B cell (primary cell): ENCODE measurements around the gene DENND1A. TPM values are rescaled to one million over a fixed set of nuclear protein-coding genes. Genes with fewer than 3 reads are reported as not detected.

Experiments
- ATAC-seq: fragments of 200-7000 bp; cut with Tn5 transposase; one replicate; pipeline ENCODE4 v1.10.0; 2021; ENCODE audit warnings: low read depth, mild to moderate bottlenecking, moderate number of reproducible peaks, moderate library complexity
- CTCF ChIA-PET: fragments of 350-600 bp; sonication (Branson Sonifier 250); formaldehyde crosslinking; loops from one replicate; lab custom pipeline; 2021; ENCODE audit warnings: antibody characterized with exemption, inconsistent platforms; lab: Charles Lee
- POLR2A ChIA-PET: fragments of 350-600 bp; sonication (Branson Sonifier 250); formaldehyde crosslinking; loops from one replicate; lab custom pipeline; 2021; ENCODE audit warnings: antibody characterized with exemption; lab: Charles Lee
- DNase-seq: peaks from one replicate; pipeline ENCODE4 v3.0.0; 2013
- H2AFZ ChIP-seq: 2 replicates; pipeline ENCODE4 v1.6.1; 2012; ENCODE audit warnings: mild to moderate bottlenecking, low read depth, low read length; ENCODE audit not compliant: insufficient read depth, poor library complexity, severe bottlenecking
- H3K27ac ChIP-seq, 2 donors: 1 replicate in 1 of 2; 2 replicates in 1 of 2; pipeline ENCODE4 v1.5.1; 2012 to 2013; ENCODE audit warnings: low read length in 2 of 2, mild to moderate bottlenecking in 2 of 2, moderate library complexity in 1 of 2
- H3K27me3 ChIP-seq, 4 experiments: fragments of 200-600 bp in 1 of 4; sonication (generic) in 1 of 4; replicated peaks in 1 of 4; 1 replicate in 2 of 4; 2 replicates in 2 of 4; pipeline versions ENCODE4 v1.6.1 to v1.7.0; 2013 to 2016; ENCODE audit warnings: low read length in 3 of 4, mild to moderate bottlenecking in 2 of 4, mixed read lengths in 1 of 4, moderate library complexity in 1 of 4; ENCODE audit not compliant: insufficient read depth in 4 of 4, control insufficient read depth in 3 of 4; ENCODE audit errors: control extremely low read depth in 1 of 4
- H3K36me3 ChIP-seq, 2 experiments: replicated peaks in 1 of 2; 1 replicate in 1 of 2; 2 replicates in 1 of 2; pipeline versions ENCODE4 v1.6.1 to v1.7.1; 2013; ENCODE audit warnings: low read length in 1 of 2; ENCODE audit not compliant: insufficient read depth in 2 of 2, control insufficient read depth in 1 of 2; ENCODE audit errors: control extremely low read depth in 1 of 2, extremely low read depth in 1 of 2
- H3K4me1 ChIP-seq, 2 donors: fragments of 200-600 bp in 1 of 2; sonication (generic) in 1 of 2; 1 replicate in 1 of 2; 2 replicates in 1 of 2; pipeline versions ENCODE4 v1.5.1 to v1.6.1; 2013 to 2017; ENCODE audit warnings: low read length in 2 of 2; ENCODE audit not compliant: control insufficient read depth in 2 of 2, insufficient read depth in 2 of 2
- H3K4me2 ChIP-seq: replicated peaks from 2 replicates; pipeline ENCODE3; 2012; ENCODE audit warnings: mild to moderate bottlenecking, low read depth, low read length; ENCODE audit not compliant: poor library complexity, severe bottlenecking
- H3K4me3 ChIP-seq, 5 experiments: fragments of 200-600 bp in 1 of 5; sonication (generic) in 1 of 5; 1 replicate in 3 of 5; 2 replicates in 2 of 5; pipeline versions ENCODE4 v1.5.1 to v1.7.0; 2011 to 2016; ENCODE audit warnings: low read length in 4 of 5, mild to moderate bottlenecking in 4 of 5, low read depth in 2 of 5, control low read depth in 1 of 5, moderate library complexity in 1 of 5; ENCODE audit not compliant: insufficient read depth in 1 of 5; ENCODE audit errors: control extremely low read depth in 1 of 5, extremely low read depth in 1 of 5
- H3K79me2 ChIP-seq: fragments of 200-600 bp; sonication (generic); one replicate; pipeline ENCODE4 v1.6.0; 2016; ENCODE audit warnings: low read length; ENCODE audit not compliant: control insufficient read depth, insufficient read depth
- H3K9ac ChIP-seq: fragments of 200-600 bp; sonication (generic); 2 replicates; pipeline ENCODE4 v1.6.1; 2017; ENCODE audit warnings: mild to moderate bottlenecking, low read length, moderate library complexity
- H3K9me3 ChIP-seq, 3 donors: one replicate each; pipeline versions ENCODE4 v1.6.1 to v1.7.1; 2013; ENCODE audit warnings: low read length in 2 of 3; ENCODE audit not compliant: control insufficient read depth in 2 of 3, insufficient read depth in 1 of 3; ENCODE audit errors: control extremely low read depth in 1 of 3
- H4K20me1 ChIP-seq: 2 replicates; pipeline ENCODE4 v1.6.0; 2012; ENCODE audit warnings: mild to moderate bottlenecking, low read length; ENCODE audit not compliant: insufficient read depth, control insufficient read depth, poor library complexity, severe bottlenecking
- H3K27ac Mint-ChIP-seq: one replicate; pipeline ENCODE4 v1.8.0; 2021; ENCODE audit warnings: mixed read lengths
- H3K27me3 Mint-ChIP-seq: one replicate; pipeline ENCODE4 v1.8.0; 2021; ENCODE audit warnings: mixed read lengths
- H3K4me1 Mint-ChIP-seq: one replicate; pipeline ENCODE4 v1.8.0; 2021; ENCODE audit warnings: mixed read lengths
- H3K4me3 Mint-ChIP-seq: one replicate; pipeline ENCODE4 v1.8.0; 2021; ENCODE audit warnings: mixed read lengths
- H3K9me3 Mint-ChIP-seq: one replicate; pipeline ENCODE4 v1.8.0; 2022; ENCODE audit warnings: mixed read lengths; ENCODE audit not compliant: insufficient read depth
- CTCF ChIP-seq: fragments of 200-600 bp; IDR thresholded peaks from one replicate; pipeline ENCODE4 v1.8.0; 2022; ENCODE audit warnings: antibody characterized with exemption, mild to moderate bottlenecking
- EZH2 ChIP-seq: IDR thresholded peaks from 2 replicates; pipeline ENCODE4 v1.6.1; 2012; ENCODE audit warnings: borderline replicate concordance, low read depth, mild to moderate bottlenecking, moderate library complexity, low read length; ENCODE audit not compliant: insufficient read depth, poor library complexity, severe bottlenecking
- WGBS: methylation state at CpG from one replicate; pipeline ENCODE4 v1.1.5; 2013; ENCODE audit warnings: missing lambda C conversion rate; ENCODE audit not compliant: insufficient coverage; 5-methylcytosine and 5-hydroxymethylcytosine counted together
- intact Hi-C: fragments of 100-400 bp; cut with micrococcal nuclease; formaldehyde crosslinking; loops from one replicate; pipeline ENCODE4 v1.10.0; 2022
- polyA plus RNA-seq: library from polyadenylated mRNA; depleted of rRNA; stranded (reverse); fragments of >200 nt; gene quantifications from 2 replicates; pipeline ENCODE4 v1.2.3, GENCODE V29; 2012
- total RNA-seq, 2 donors: library from RNA; stranded (reverse); fragments of 120-200 nt in 1 of 2; gene quantifications; 1 replicate in 1 of 2; 2 replicates in 1 of 2; pipeline versions ENCODE4 v1.2.3 to v1.2.4, GENCODE V29; 2013 to 2022

DENND1A gene
- total and polyA plus RNA-seq, 2 donors (not counting 1 experiment from before 2014, with no cell fraction given), result 10.8 to 26.0 TPM

- Histone ChIP-seq H3K79me2 (no peaks in the 10 kb centered on the region), H3K4me1 (peaks cover 4 to 8% of the 10 kb centered on the region in 2 donors), H3K9ac (no peak overlapping the region), H2AFZ (no peak overlapping the region), H3K27me3 (no peaks in the 10 kb centered on the region), H4K20me1 (no peaks in the 10 kb centered on the region), H3K4me2 (no peak overlapping the region), H3K9me3 (no peaks in the 10 kb centered on the region), H3K4me3 (no peak overlapping the region), H3K36me3 (no peaks in the 10 kb centered on the region), H3K27ac (no peak overlapping the region)
- Mint-ChIP-seq H3K4me3 (no peak overlapping the region), H3K9me3 (no peaks in the 10 kb centered on the region), H3K27me3 (peaks cover 2% of the 10 kb centered on the region), H3K4me1 (peaks cover 16% of the 10 kb centered on the region), H3K27ac (peak overlapping the region; percentile 46)
- TF ChIP-seq CTCF, result no peak
- TF ChIP-seq EZH2, result no peak
- ATAC-seq, result peak; percentile 80
- intact Hi-C loops, result no loop called here
- ChIA-PET POLR2A (no interaction called here), CTCF (interaction anchor here (1.1 to 1.9 kb wide), 3 partner anchors 11 to 280 kb away, joined by 4 to 16 read pairs (median 7); no protein-coding TSS in a partner anchor)
- DNase-seq, result peak; percentile 59
- 48% methylated on average over 15 of the region's 22 CpGs for WGBS
Observed at GRCh38 chr9:123360161-123361085, 569.5 kb downstream of the DENND1A start.

GRCh38 chr9:123359546-123359945, 570.4 kb downstream of the DENND1A start:
- no peak for DNase-seq
- Mint-ChIP-seq H3K4me1 (peaks cover 16% of the 10 kb centered on the region), H3K9me3 (no peaks in the 10 kb centered on the region), H3K4me3 (no peak overlapping the region), H3K27me3 (no peaks in the 10 kb centered on the region), H3K27ac (no peak overlapping the region)
- H3K4me3 ChIP-seq, result no peak overlapping the region
- H3K4me2 ChIP-seq, result no peak overlapping the region
- ChIA-PET POLR2A (interaction anchor here (0.7 kb wide), 1 partner anchor 157 kb away, joined by 3 read pairs; no protein-coding TSS in a partner anchor), CTCF (interaction anchor here (1.1 to 1.9 kb wide), 3 partner anchors 10 to 279 kb away, joined by 4 to 16 read pairs (median 7); no protein-coding TSS in a partner anchor)
- 76% methylated on average over 3 of the region's 3 CpGs for WGBS
- intact Hi-C loops, result loop anchor here (10.0 kb wide), 1 partner anchor 365 kb away; no protein-coding TSS in a partner anchor
- H3K9ac ChIP-seq, result no peak overlapping the region
- H2AFZ ChIP-seq, result no peak overlapping the region
- no peaks in the 10 kb centered on the region for H3K79me2 ChIP-seq
- no peak for ATAC-seq
- peaks cover 4 to 8% of the 10 kb centered on the region in 2 donors for H3K4me1 ChIP-seq
- no peaks in the 10 kb centered on the region for H4K20me1 ChIP-seq
- no peaks in the 10 kb centered on the region for H3K27me3 ChIP-seq
- no peaks in the 10 kb centered on the region for H3K36me3 ChIP-seq
- H3K27ac ChIP-seq, result no peak overlapping the region
- H3K9me3 ChIP-seq, result no peaks in the 10 kb centered on the region
- TF ChIP-seq EZH2 (no peak), CTCF (no peak)
